ENCODE measurements around the gene PGS1. TPM values are rescaled to one million over a fixed set of nuclear protein-coding genes. Genes with fewer than 3 reads are reported as not detected.

The PGS1 gene
- total and polyA plus RNA-seq, 2 experiments from 2014 or later: 30.4 to 42.5 TPM

- Histone ChIP-seq H3K4me2 (no peak overlapping the region), H3K9me2 (replicated peaks; ENCODE audit: insufficient read depth) (no peaks in the 10 kb centered on the region), H3K36me3 (replicated peaks; ENCODE audit: insufficient read depth, low read depth) (no peaks in the 10 kb centered on the region), H2AFZ (no peak overlapping the region), H3K4me1 (ENCODE audit: insufficient read depth) (peaks cover 5% of the 10 kb centered on the region), H3K27me3 (no peaks in the 10 kb centered on the region), H3K9me3 (ENCODE audit: low read depth) (no peaks in the 10 kb centered on the region), H3K4me3 (no peak overlapping the region), H3K27ac (no peak overlapping the region), H4K20me1 (ENCODE audit: insufficient read depth, poor library complexity, severe bottlenecking) (no peaks in the 10 kb centered on the region), H3K79me2 (no peaks in the 10 kb centered on the region)
- TF ChIP-seq EZH2 (IDR thresholded peaks at IDR 0.05; ENCODE audit: borderline replicate concordance) (no peak), EZH2phosphoT487 (IDR thresholded peaks at IDR 0.05; ENCODE audit: low read depth, severe bottlenecking, unreplicated experiment) (no peak)
- TF ChIP-seq, protein P1, sequence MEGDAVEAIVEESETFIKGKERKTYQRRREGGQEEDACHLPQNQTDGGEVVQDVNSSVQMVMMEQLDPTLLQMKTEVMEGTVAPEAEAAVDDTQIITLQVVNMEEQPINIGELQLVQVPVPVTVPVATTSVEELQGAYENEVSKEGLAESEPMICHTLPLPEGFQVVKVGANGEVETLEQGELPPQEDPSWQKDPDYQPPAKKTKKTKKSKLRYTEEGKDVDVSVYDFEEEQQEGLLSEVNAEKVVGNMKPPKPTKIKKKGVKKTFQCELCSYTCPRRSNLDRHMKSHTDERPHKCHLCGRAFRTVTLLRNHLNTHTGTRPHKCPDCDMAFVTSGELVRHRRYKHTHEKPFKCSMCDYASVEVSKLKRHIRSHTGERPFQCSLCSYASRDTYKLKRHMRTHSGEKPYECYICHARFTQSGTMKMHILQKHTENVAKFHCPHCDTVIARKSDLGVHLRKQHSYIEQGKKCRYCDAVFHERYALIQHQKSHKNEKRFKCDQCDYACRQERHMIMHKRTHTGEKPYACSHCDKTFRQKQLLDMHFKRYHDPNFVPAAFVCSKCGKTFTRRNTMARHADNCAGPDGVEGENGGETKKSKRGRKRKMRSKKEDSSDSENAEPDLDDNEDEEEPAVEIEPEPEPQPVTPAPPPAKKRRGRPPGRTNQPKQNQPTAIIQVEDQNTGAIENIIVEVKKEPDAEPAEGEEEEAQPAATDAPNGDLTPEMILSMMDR (IDR thresholded peaks at IDR 0.05; ENCODE audit: poor library complexity): no peak
- DNase-seq (ENCODE audit: low spot score): no peak
- WGBS (ENCODE audit: low lambda C conversion rate, missing lambda C conversion rate): 84% methylated on average over 20 of the region's 20 CpGs
Measured at GRCh38 chr17:78433013-78433727, 54.7 kb downstream of the PGS1 start.

DNA sequence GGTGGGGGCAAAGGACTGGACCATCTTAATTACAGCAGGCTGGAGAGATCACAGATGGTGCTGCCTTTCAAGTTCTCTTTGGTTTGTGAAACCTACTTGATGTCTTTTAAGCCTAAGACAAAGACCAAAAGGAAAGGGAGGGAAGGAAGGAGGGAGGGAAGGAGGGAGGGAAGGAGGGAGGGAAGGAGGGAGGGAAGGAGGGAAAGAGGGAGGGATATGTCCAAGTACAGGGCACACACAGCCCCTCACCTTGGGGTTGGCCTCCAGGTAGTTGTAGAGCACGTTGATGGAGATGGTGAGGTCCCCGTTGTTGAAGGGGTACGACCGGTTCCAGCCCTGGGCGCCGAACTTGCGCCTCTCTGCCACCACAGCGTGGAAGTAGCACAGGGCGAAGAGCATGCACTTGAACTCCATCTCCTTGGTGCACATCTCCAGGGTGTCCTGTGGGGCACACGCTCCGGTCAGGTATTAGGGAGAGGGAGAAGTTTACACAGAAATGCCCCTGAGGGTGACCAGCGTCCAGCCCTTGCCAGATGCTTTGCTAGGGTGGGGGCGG lies 55.4 kb downstream of the PGS1 start:
- TF ChIP-seq EZH2phosphoT487 (IDR thresholded peaks at IDR 0.05; ENCODE audit: low read depth, severe bottlenecking, unreplicated experiment): no peak
- TF ChIP-seq, protein P1 (IDR thresholded peaks at IDR 0.05; ENCODE audit: poor library complexity): no peak
- no peak for TF ChIP-seq EZH2 (IDR thresholded peaks at IDR 0.05; ENCODE audit: borderline replicate concordance)
- Histone ChIP-seq H3K4me3 (no peak overlapping the region), H4K20me1 (ENCODE audit: insufficient read depth, poor library complexity, severe bottlenecking) (no peaks in the 10 kb centered on the region), H3K4me2 (no peak overlapping the region), H3K27me3 (no peaks in the 10 kb centered on the region), H3K36me3 (replicated peaks; ENCODE audit: insufficient read depth, low read depth) (no peaks in the 10 kb centered on the region), H3K9me2 (replicated peaks; ENCODE audit: insufficient read depth) (no peaks in the 10 kb centered on the region), H3K9me3 (ENCODE audit: low read depth) (no peaks in the 10 kb centered on the region), H3K79me2 (no peaks in the 10 kb centered on the region), H3K4me1 (ENCODE audit: insufficient read depth) (no peaks in the 10 kb centered on the region), H2AFZ (no peak overlapping the region), H3K27ac (no peak overlapping the region)
- WGBS (ENCODE audit: low lambda C conversion rate, missing lambda C conversion rate): 92% methylated on average over 9 of the region's 13 CpGs
- no peak for DNase-seq (ENCODE audit: low spot score)

DNA sequence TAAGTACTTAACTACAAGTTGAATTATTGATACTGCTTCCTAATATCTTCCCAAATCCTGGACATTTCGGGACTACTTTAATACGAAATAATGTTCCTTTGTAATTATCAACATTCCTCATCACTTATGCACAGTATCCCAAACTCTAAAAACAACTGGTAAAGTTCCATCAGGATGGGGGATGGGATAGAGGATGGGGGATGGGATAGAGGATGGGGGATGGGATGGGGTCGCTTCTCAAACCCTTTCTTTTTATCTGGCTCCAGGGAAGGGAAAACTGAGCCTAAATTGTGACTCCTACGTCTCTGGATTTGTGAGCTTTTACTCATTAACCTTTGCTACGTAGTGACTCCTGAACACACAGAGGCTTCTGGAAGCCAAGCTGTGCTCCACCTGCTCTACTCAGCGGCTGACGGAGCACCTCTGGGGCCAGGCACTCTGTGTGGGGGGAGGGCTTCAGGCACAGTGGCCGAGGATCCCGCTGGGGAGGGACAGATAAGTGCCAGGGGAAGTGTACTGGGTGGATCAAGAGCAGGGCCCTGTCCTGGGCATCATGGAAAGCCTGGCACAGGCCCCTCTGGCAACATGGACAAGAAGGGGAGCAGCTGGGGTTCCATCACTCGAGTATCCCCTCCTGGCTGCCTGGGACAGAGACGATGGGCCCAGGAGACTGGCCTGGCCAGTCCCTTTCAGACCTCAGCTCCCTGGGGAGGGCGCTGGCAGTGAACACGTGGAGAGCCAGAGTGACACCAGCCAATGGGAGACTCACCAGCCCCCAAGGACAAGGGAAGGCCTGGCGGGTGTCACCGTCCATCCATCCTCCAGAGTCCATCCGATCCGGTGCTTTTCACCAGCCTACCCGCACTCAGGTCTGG lies 56.2 kb downstream of the PGS1 start:
- H3K4me3 ChIP-seq: no peak overlapping the region
- no peak overlapping the region for H2AFZ ChIP-seq
- DNase-seq (ENCODE audit: low spot score): no peak
- no peaks in the 10 kb centered on the region for H3K4me1 ChIP-seq (ENCODE audit: insufficient read depth)
- TF ChIP-seq, protein P1 (IDR thresholded peaks at IDR 0.05; ENCODE audit: poor library complexity): no peak
- TF ChIP-seq EZH2phosphoT487 (IDR thresholded peaks at IDR 0.05; ENCODE audit: low read depth, severe bottlenecking, unreplicated experiment) (no peak), EZH2 (IDR thresholded peaks at IDR 0.05; ENCODE audit: borderline replicate concordance) (no peak)
- H3K9me2 ChIP-seq (replicated peaks; ENCODE audit: insufficient read depth): no peaks in the 10 kb centered on the region
- no peaks in the 10 kb centered on the region for H3K79me2 ChIP-seq
- H3K27me3 ChIP-seq: no peaks in the 10 kb centered on the region
- H3K4me2 ChIP-seq: no peak overlapping the region
- H4K20me1 ChIP-seq (ENCODE audit: insufficient read depth, poor library complexity, severe bottlenecking): no peaks in the 10 kb centered on the region
- WGBS (ENCODE audit: low lambda C conversion rate, missing lambda C conversion rate): 66% methylated on average over 18 of the region's 18 CpGs
- H3K36me3 ChIP-seq (replicated peaks; ENCODE audit: insufficient read depth, low read depth): no peaks in the 10 kb centered on the region
- no peaks in the 10 kb centered on the region for H3K9me3 ChIP-seq (ENCODE audit: low read depth)
- H3K27ac ChIP-seq: no peak overlapping the region
